ENCODE measurements around the gene CAGE1.
A peak's percentile ranks its signal among the peaks of the same experiment; 100 is the strongest.
"Not testable (repeated sequence)": the region's sequence is repeated elsewhere in the genome, so short reads cannot be mapped to it uniquely, and the experiment has no call there.

The CAGE1 gene

GRCh38 chr6:7378740-7379139, 10.8 kb downstream of the CAGE1 start:
- Histone ChIP-seq H3K36me3 (ENCODE audit: control insufficient read depth, insufficient read depth, low read length) (no peaks in the 10 kb centered on the region), H3K4me3 (ENCODE audit: low read length) (no peak overlapping the region), H3K4me1 (ENCODE audit: control insufficient read depth, insufficient read depth, low read length) (no peaks in the 10 kb centered on the region), H3K27me3 (ENCODE audit: control insufficient read depth, insufficient read depth, low read length) (no peaks in the 10 kb centered on the region), H3K27ac (ENCODE audit: low read length) (no peak overlapping the region), H3K9me3 (ENCODE audit: control insufficient read depth, insufficient read depth, low read length) (no peaks in the 10 kb centered on the region)
- no peak for DNase-seq (ENCODE audit: low read depth, low spot score)
- no CpG with 5 or more reads among the region's 4 CpGs for WGBS (ENCODE audit: insufficient coverage, insufficient read length)

- no CpG with 5 or more reads among the region's 1 CpG for WGBS (ENCODE audit: insufficient coverage, insufficient read length)
Observed at GRCh38 chr6:7377961-7378360, 11.6 kb downstream of the CAGE1 start.

GRCh38 chr6:7373739-7374138, 15.8 kb downstream of the CAGE1 start:
- WGBS (ENCODE audit: insufficient coverage, insufficient read length) = no CpG with 5 or more reads among the region's 3 CpGs
- H3K27ac ChIP-seq (ENCODE audit: low read length) = no peak overlapping the region

More at GRCh38 chr6:7377961-7378360, 11.6 kb downstream of the CAGE1 start:
- no peak overlapping the region for H3K4me3 ChIP-seq (ENCODE audit: low read length)
- no peaks in the 10 kb centered on the region for H3K36me3 ChIP-seq (ENCODE audit: control insufficient read depth, insufficient read depth, low read length)
- no peaks in the 10 kb centered on the region for H3K27me3 ChIP-seq (ENCODE audit: control insufficient read depth, insufficient read depth, low read length)
- H3K27ac ChIP-seq (ENCODE audit: low read length) = no peak overlapping the region
- H3K4me1 ChIP-seq (ENCODE audit: control insufficient read depth, insufficient read depth, low read length) = no peaks in the 10 kb centered on the region
- no peak for DNase-seq (ENCODE audit: low read depth, low spot score)
- no peaks in the 10 kb centered on the region for H3K9me3 ChIP-seq (ENCODE audit: control insufficient read depth, insufficient read depth, low read length)

GRCh38 chr6:7367408-7367807, 22.1 kb downstream of the CAGE1 start:
- no peaks in the 10 kb centered on the region for H3K27me3 ChIP-seq (ENCODE audit: control insufficient read depth, insufficient read depth, low read length)
- H3K36me3 ChIP-seq (ENCODE audit: control insufficient read depth, insufficient read depth, low read length) = no peaks in the 10 kb centered on the region
- H3K4me1 ChIP-seq (ENCODE audit: control insufficient read depth, insufficient read depth, low read length) = no peaks in the 10 kb centered on the region
- H3K9me3 ChIP-seq (ENCODE audit: control insufficient read depth, insufficient read depth, low read length) = no peaks in the 10 kb centered on the region
- WGBS (ENCODE audit: insufficient coverage, insufficient read length) = no CpG with 5 or more reads among the region's 7 CpGs
- DNase-seq (ENCODE audit: low read depth, low spot score) = no peak
- no peak overlapping the region for H3K4me3 ChIP-seq (ENCODE audit: low read length)
- no peak overlapping the region for H3K27ac ChIP-seq (ENCODE audit: low read length)

More at GRCh38 chr6:7373739-7374138, 15.8 kb downstream of the CAGE1 start:
- no peaks in the 10 kb centered on the region for H3K4me1 ChIP-seq (ENCODE audit: control insufficient read depth, insufficient read depth, low read length)
- H3K36me3 ChIP-seq (ENCODE audit: control insufficient read depth, insufficient read depth, low read length) = no peaks in the 10 kb centered on the region
- DNase-seq (ENCODE audit: low read depth, low spot score) = no peak
- H3K27me3 ChIP-seq (ENCODE audit: control insufficient read depth, insufficient read depth, low read length) = no peaks in the 10 kb centered on the region
- no peak overlapping the region for H3K4me3 ChIP-seq (ENCODE audit: low read length)
- H3K9me3 ChIP-seq (ENCODE audit: control insufficient read depth, insufficient read depth, low read length) = no peaks in the 10 kb centered on the region

- not testable (repeated sequence) for H3K9me3 ChIP-seq (ENCODE audit: control insufficient read depth, insufficient read depth, low read length); H3K27ac ChIP-seq (ENCODE audit: low read length); H3K36me3 ChIP-seq (ENCODE audit: control insufficient read depth, insufficient read depth, low read length); H3K27me3 ChIP-seq (ENCODE audit: control insufficient read depth, insufficient read depth, low read length); H3K4me1 ChIP-seq (ENCODE audit: control insufficient read depth, insufficient read depth, low read length); DNase-seq (ENCODE audit: low read depth, low spot score); H3K4me3 ChIP-seq (ENCODE audit: low read length)
- no CpG with 5 or more reads among the region's 3 CpGs for WGBS (ENCODE audit: insufficient coverage, insufficient read length)
Observed at GRCh38 chr6:7351916-7352315, 37.6 kb downstream of the CAGE1 start.

- not testable (repeated sequence) for DNase-seq (ENCODE audit: low read depth, low spot score)
- WGBS (ENCODE audit: insufficient coverage, insufficient read length) = no CpG with 5 or more reads among the region's 1 CpG
Observed at GRCh38 chr6:7350591-7350990, 39.0 kb downstream of the CAGE1 start.

GRCh38 chr6:7347551-7347997, 42.0 kb downstream of the CAGE1 start:
- H3K4me3 ChIP-seq (ENCODE audit: low read length); H3K27ac ChIP-seq (ENCODE audit: low read length); H3K36me3 ChIP-seq (ENCODE audit: control insufficient read depth, insufficient read depth, low read length); H3K27me3 ChIP-seq (ENCODE audit: control insufficient read depth, insufficient read depth, low read length); H3K9me3 ChIP-seq (ENCODE audit: control insufficient read depth, insufficient read depth, low read length); H3K4me1 ChIP-seq (ENCODE audit: control insufficient read depth, insufficient read depth, low read length): not testable (repeated sequence)
- peak; percentile 4 for DNase-seq (ENCODE audit: low read depth, low spot score)
- no CpG with 5 or more reads among the region's 2 CpGs for WGBS (ENCODE audit: insufficient coverage, insufficient read length)

More at GRCh38 chr6:7350591-7350990, 39.0 kb downstream of the CAGE1 start:
- H3K4me3 ChIP-seq (ENCODE audit: low read length); H3K27ac ChIP-seq (ENCODE audit: low read length); H3K27me3 ChIP-seq (ENCODE audit: control insufficient read depth, insufficient read depth, low read length); H3K9me3 ChIP-seq (ENCODE audit: control insufficient read depth, insufficient read depth, low read length); H3K36me3 ChIP-seq (ENCODE audit: control insufficient read depth, insufficient read depth, low read length); H3K4me1 ChIP-seq (ENCODE audit: control insufficient read depth, insufficient read depth, low read length): not testable (repeated sequence)

- H3K27ac ChIP-seq (ENCODE audit: low read length) = not testable (repeated sequence)
Observed at GRCh38 chr6:7344773-7345450, 44.6 kb downstream of the CAGE1 start.

GRCh38 chr6:7343546-7344475, 45.7 kb downstream of the CAGE1 start:
- Histone ChIP-seq H3K4me3 (ENCODE audit: low read length) (no peak overlapping the region), H3K9me3 (ENCODE audit: control insufficient read depth, insufficient read depth, low read length) (no peaks in the 10 kb centered on the region), H3K36me3 (ENCODE audit: control insufficient read depth, insufficient read depth, low read length) (no peaks in the 10 kb centered on the region), H3K4me1 (ENCODE audit: control insufficient read depth, insufficient read depth, low read length) (peaks cover 3% of the 10 kb centered on the region; the same call in 1 of the 2 replicates), H3K27me3 (ENCODE audit: control insufficient read depth, insufficient read depth, low read length) (no peaks in the 10 kb centered on the region), H3K27ac (ENCODE audit: low read length) (no peak overlapping the region)
- no CpG with 5 or more reads among the region's 29 CpGs for WGBS (ENCODE audit: insufficient coverage, insufficient read length)
- DNase-seq (ENCODE audit: low read depth, low spot score) = no peak

More at GRCh38 chr6:7344773-7345450, 44.6 kb downstream of the CAGE1 start:
- H3K9me3 ChIP-seq (ENCODE audit: control insufficient read depth, insufficient read depth, low read length); H3K27me3 ChIP-seq (ENCODE audit: control insufficient read depth, insufficient read depth, low read length); H3K36me3 ChIP-seq (ENCODE audit: control insufficient read depth, insufficient read depth, low read length); DNase-seq (ENCODE audit: low read depth, low spot score); H3K4me1 ChIP-seq (ENCODE audit: control insufficient read depth, insufficient read depth, low read length); H3K4me3 ChIP-seq (ENCODE audit: low read length): not testable (repeated sequence)
- no CpG with 5 or more reads among the region's 10 CpGs for WGBS (ENCODE audit: insufficient coverage, insufficient read length)

- H3K36me3 ChIP-seq (ENCODE audit: control insufficient read depth, insufficient read depth, low read length) = no peaks in the 10 kb centered on the region
- no peak overlapping the region for H3K27ac ChIP-seq (ENCODE audit: low read length)
- DNase-seq (ENCODE audit: low read depth, low spot score) = no peak
- no peaks in the 10 kb centered on the region for H3K9me3 ChIP-seq (ENCODE audit: control insufficient read depth, insufficient read depth, low read length)
- no peaks in the 10 kb centered on the region for H3K4me1 ChIP-seq (ENCODE audit: control insufficient read depth, insufficient read depth, low read length)
- H3K27me3 ChIP-seq (ENCODE audit: control insufficient read depth, insufficient read depth, low read length) = no peaks in the 10 kb centered on the region
- H3K4me3 ChIP-seq (ENCODE audit: low read length) = no peak overlapping the region
- WGBS (ENCODE audit: insufficient coverage, insufficient read length) = no CpG with 5 or more reads among the region's 9 CpGs
Observed at GRCh38 chr6:7341989-7342742, 47.4 kb downstream of the CAGE1 start.
